Fibroblast of villous mesenchyme (primary cell): ENCODE data around the gene BUD23. TPM values are rescaled to one million over a fixed set of nuclear protein-coding genes. Genes with fewer than 3 reads are reported as not detected.

Source experiments
- DNase-seq: peaks from one replicate; pipeline ENCODE4 v3.0.0-alpha.2; 2010; ENCODE audit warnings: low read depth
- H3K4me3 ChIP-seq: 2 replicates; pipeline ENCODE4 v1.5.1; 2011; ENCODE audit warnings: low read depth, mild to moderate bottlenecking, low read length
- small RNA-seq: library from RNA; depleted of rRNA; stranded (forward); fragments of <200 nt; gene quantifications from one replicate; pipeline ENCODE3, GENCODE V24; 2012
- total RNA-seq: library from RNA; depleted of rRNA; stranded (reverse); fragments of >200 nt; gene quantifications from 2 replicates; pipeline ENCODE4 v1.2.3, GENCODE V29; 2012
- TF ChIP-seq, protein P1 (sequence below): IDR thresholded peaks from 2 replicates; pipeline ENCODE4 v1.5.1; 2012; ENCODE audit warnings: low read depth, mild to moderate bottlenecking, low read length; ENCODE audit not compliant: insufficient read depth

BUD23 gene
- total RNA-seq, 1 donor: 39.7 TPM

DNA sequence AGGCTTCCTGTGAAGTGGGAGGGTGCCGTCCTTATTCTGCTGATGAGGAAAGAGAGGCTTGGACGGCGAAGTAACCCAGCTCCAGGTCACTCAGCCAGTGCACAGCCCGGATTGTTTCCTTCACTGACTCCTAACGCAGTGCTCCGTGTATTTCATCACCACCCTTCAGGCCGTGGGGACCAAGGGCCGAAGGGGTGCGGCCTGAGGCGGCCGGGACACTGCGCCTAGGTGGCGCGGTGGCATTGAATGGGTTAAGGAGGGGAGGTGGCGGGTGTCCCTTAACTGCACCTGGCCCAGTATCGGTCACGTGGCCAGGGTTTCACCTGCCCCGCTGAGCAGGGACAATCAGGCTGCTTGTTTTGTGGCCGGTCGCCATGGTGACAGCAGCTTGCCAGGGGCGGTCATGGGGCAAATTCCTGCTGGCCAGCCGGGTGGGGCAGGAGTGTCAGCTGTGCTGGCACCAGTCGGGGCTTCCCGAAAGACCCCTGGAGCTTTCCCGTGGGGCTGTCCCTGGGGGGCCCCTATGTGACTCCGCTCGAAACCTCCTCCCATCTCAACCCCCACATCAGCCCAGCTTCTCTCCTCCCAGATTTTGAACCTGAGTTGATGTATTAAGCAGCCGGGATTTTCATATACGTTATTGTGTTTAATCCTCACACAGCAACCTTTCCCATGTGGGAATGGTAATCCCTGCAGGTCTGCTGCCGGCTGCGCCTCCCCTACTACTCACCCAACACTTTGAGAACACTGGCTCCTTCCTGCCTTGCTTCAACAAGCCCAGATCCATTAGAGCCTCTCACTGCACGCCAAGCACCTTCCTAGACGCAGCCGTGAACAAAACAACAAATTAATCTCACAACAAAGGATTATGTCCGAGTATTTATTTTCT lies 59.6 kb downstream of the BUD23 start:
- TF ChIP-seq, protein P1, sequence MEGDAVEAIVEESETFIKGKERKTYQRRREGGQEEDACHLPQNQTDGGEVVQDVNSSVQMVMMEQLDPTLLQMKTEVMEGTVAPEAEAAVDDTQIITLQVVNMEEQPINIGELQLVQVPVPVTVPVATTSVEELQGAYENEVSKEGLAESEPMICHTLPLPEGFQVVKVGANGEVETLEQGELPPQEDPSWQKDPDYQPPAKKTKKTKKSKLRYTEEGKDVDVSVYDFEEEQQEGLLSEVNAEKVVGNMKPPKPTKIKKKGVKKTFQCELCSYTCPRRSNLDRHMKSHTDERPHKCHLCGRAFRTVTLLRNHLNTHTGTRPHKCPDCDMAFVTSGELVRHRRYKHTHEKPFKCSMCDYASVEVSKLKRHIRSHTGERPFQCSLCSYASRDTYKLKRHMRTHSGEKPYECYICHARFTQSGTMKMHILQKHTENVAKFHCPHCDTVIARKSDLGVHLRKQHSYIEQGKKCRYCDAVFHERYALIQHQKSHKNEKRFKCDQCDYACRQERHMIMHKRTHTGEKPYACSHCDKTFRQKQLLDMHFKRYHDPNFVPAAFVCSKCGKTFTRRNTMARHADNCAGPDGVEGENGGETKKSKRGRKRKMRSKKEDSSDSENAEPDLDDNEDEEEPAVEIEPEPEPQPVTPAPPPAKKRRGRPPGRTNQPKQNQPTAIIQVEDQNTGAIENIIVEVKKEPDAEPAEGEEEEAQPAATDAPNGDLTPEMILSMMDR: no peak
- no peak for DNase-seq
- H3K4me3 ChIP-seq: no peak overlapping the region

DNA sequence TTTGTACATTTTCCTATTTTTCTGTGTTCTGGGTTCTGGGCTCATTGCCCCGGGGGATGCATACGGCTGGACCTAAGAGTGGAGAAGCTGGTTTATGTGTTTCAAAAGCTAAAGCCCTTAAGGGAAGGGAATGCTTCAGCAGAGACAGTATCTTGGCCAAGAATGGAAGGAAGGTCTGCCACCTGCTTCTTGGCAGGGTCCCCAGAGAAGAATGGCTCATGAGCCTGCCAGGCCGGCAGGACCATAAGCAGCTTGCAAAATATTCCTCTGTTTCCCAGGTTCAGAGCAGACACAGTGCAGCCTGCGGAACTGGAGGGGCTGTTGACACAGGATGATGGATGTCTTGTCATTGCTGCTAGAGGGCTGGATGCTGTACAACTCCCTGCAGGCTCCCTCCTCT lies 63.0 kb downstream of the BUD23 start:
- no peak for DNase-seq
- H3K4me3 ChIP-seq: no peak overlapping the region
- TF ChIP-seq, protein P1: no peak

Small RNA genes within 50 kb of the gene (small RNA-seq; reads per million reads assigned to genes)
- gene MIR4284: not detected
- not detected for gene RN7SL265P

Other genes starting within 250 kb of the BUD23 start
- 0.64 and 0.86 TPM in 2 replicates for gene FZD9, start 249.8 kb upstream of the BUD23 start, total RNA-seq
- gene BAZ1B, start 161.3 kb upstream of the BUD23 start, total RNA-seq: 57.0 and 64.3 TPM in 2 replicates
- gene BCL7B, start 125.9 kb upstream of the BUD23 start, total RNA-seq: 27.2 and 30.3 TPM in 2 replicates
- 64.4 and 68.7 TPM in 2 replicates for gene TBL2, start 105.0 kb upstream of the BUD23 start, total RNA-seq
- not detected in 2 replicates for gene MLXIPL, start 59.1 kb upstream of the BUD23 start, total RNA-seq
- gene VPS37D, start 15.8 kb upstream of the BUD23 start, total RNA-seq: 3.0 and 4.2 TPM in 2 replicates
- 2.3 and 3.0 TPM in 2 replicates for gene DNAJC30, start 144 bp upstream of the BUD23 start, total RNA-seq
- 6.8 and 8.2 TPM in 2 replicates for gene STX1A, start 36.1 kb downstream of the BUD23 start, total RNA-seq
- gene ABHD11, start 55.2 kb downstream of the BUD23 start, total RNA-seq: 8.2 and 11.9 TPM in 2 replicates
- not detected in 2 replicates for gene CLDN3, start 86.7 kb downstream of the BUD23 start, total RNA-seq
- under 0.01 and 0.86 TPM in 2 replicates for gene CLDN4, start 147.4 kb downstream of the BUD23 start, total RNA-seq
- gene METTL27, start 158.9 kb downstream of the BUD23 start, total RNA-seq: 1.6 and 2.6 TPM in 2 replicates
- gene TMEM270, start 177.6 kb downstream of the BUD23 start, total RNA-seq: not detected in 2 replicates